Measurements from ENCODE around the gene ZSWIM6. TPM values are rescaled to one million over a fixed set of nuclear protein-coding genes. Genes with fewer than 3 reads are reported as not detected.
A peak's percentile ranks its signal among the peaks of the same experiment; 100 is the strongest.

ZSWIM6 gene
- 9.9 TPM for total RNA-seq

GRCh38 chr5:61331407-61332357, at the start of gene ZSWIM6:
Gene ZSWIM6, plus strand, starts transcription at chr5:61332258. Its CDS starts 15 bp downstream, at chr5:61332273.
- Histone ChIP-seq H3K4me3 (ENCODE audit: low read length in 3 of 3) (peak within 1 kb of the TSS; percentile 71 to 89 (median 80)), H3K4me1 (ENCODE audit: control insufficient read depth in 3 of 3, insufficient read depth in 3 of 3, low read length in 3 of 3) (peaks cover 7 to 22% (median 17%) of the 10 kb centered on the region in 3 donors)

GRCh38 chr5:61283471-61283870, 48.6 kb upstream of the ZSWIM6 start:
- Histone ChIP-seq H3K36me3 (ENCODE audit: control insufficient read depth in 3 of 3, insufficient read depth in 3 of 3, low read length in 3 of 3) (no peaks in the 10 kb centered on the region), H3K9ac (ENCODE audit: low read depth in 1 of 3, low read length in 3 of 3) (no peak overlapping the region), H3K27me3 (ENCODE audit: control insufficient read depth in 3 of 3, insufficient read depth in 3 of 3, low read length in 3 of 3) (no peaks in the 10 kb centered on the region), H3K4me1 (ENCODE audit: control insufficient read depth in 3 of 3, insufficient read depth in 3 of 3, low read length in 3 of 3) (peaks cover 0 to 4% (median 0%) of the 10 kb centered on the region in 3 donors), H3K4me3 (ENCODE audit: low read length in 3 of 3) (no peak overlapping the region), H3K9me3 (ENCODE audit: control insufficient read depth in 3 of 3, low read length in 3 of 3) (no peaks in the 10 kb centered on the region), H3K27ac (ENCODE audit: low read depth, low read length) (no peak overlapping the region)

More at GRCh38 chr5:61331407-61332357, at the start of gene ZSWIM6:
- H3K27ac ChIP-seq (ENCODE audit: low read depth, low read length), result peak within 1 kb of the TSS; percentile 84
- no peaks in the 10 kb centered on the region for H3K9me3 ChIP-seq (ENCODE audit: control insufficient read depth in 3 of 3, low read length in 3 of 3)
- peak within 1 kb of the TSS; percentile 72 to 84 (median 80) for H3K9ac ChIP-seq (ENCODE audit: low read depth in 1 of 3, low read length in 3 of 3)
- H3K36me3 ChIP-seq (ENCODE audit: control insufficient read depth in 3 of 3, insufficient read depth in 3 of 3, low read length in 3 of 3), result no peaks in the 10 kb centered on the region
- peaks cover 0 to 4% (median 3%) of the 10 kb centered on the region in 3 donors for H3K27me3 ChIP-seq (ENCODE audit: control insufficient read depth in 3 of 3, insufficient read depth in 3 of 3, low read length in 3 of 3)

GRCh38 chr5:61285531-61285930, 46.5 kb upstream of the ZSWIM6 start:
- H3K9ac ChIP-seq (ENCODE audit: low read depth in 1 of 3, low read length in 3 of 3), result no peak overlapping the region
- no peaks in the 10 kb centered on the region for H3K36me3 ChIP-seq (ENCODE audit: control insufficient read depth in 3 of 3, insufficient read depth in 3 of 3, low read length in 3 of 3)
- no peak overlapping the region for H3K27ac ChIP-seq (ENCODE audit: low read depth, low read length)
- peaks cover 0 to 4% (median 0%) of the 10 kb centered on the region in 3 donors for H3K4me1 ChIP-seq (ENCODE audit: control insufficient read depth in 3 of 3, insufficient read depth in 3 of 3, low read length in 3 of 3)
- no peak overlapping the region for H3K4me3 ChIP-seq (ENCODE audit: low read length in 3 of 3)
- H3K27me3 ChIP-seq (ENCODE audit: control insufficient read depth in 3 of 3, insufficient read depth in 3 of 3, low read length in 3 of 3), result peaks cover 0 to 2% (median 0%) of the 10 kb centered on the region in 3 donors
- H3K9me3 ChIP-seq (ENCODE audit: control insufficient read depth in 3 of 3, low read length in 3 of 3), result no peaks in the 10 kb centered on the region

GRCh38 chr5:61286446-61287132, 45.5 kb upstream of the ZSWIM6 start:
- no peaks in the 10 kb centered on the region for H3K4me1 ChIP-seq (ENCODE audit: control insufficient read depth in 3 of 3, insufficient read depth in 3 of 3, low read length in 3 of 3)
- no peaks in the 10 kb centered on the region for H3K9me3 ChIP-seq (ENCODE audit: control insufficient read depth in 3 of 3, low read length in 3 of 3)
- H3K36me3 ChIP-seq (ENCODE audit: control insufficient read depth in 3 of 3, insufficient read depth in 3 of 3, low read length in 3 of 3), result no peaks in the 10 kb centered on the region
- H3K4me3 ChIP-seq (ENCODE audit: low read length in 3 of 3), result no peak overlapping the region
- H3K27ac ChIP-seq (ENCODE audit: low read depth, low read length), result no peak overlapping the region
- H3K27me3 ChIP-seq (ENCODE audit: control insufficient read depth in 3 of 3, insufficient read depth in 3 of 3, low read length in 3 of 3), result peaks cover 0 to 2% (median 0%) of the 10 kb centered on the region in 3 donors
- H3K9ac ChIP-seq (ENCODE audit: low read depth in 1 of 3, low read length in 3 of 3), result no peak overlapping the region

- Histone ChIP-seq H3K9ac (ENCODE audit: low read depth in 1 of 3, low read length in 3 of 3) (no peak overlapping the region), H3K36me3 (ENCODE audit: control insufficient read depth in 3 of 3, insufficient read depth in 3 of 3, low read length in 3 of 3) (no peaks in the 10 kb centered on the region), H3K4me3 (ENCODE audit: low read length in 3 of 3) (no peak overlapping the region), H3K9me3 (ENCODE audit: control insufficient read depth in 3 of 3, low read length in 3 of 3) (no peaks in the 10 kb centered on the region), H3K27me3 (ENCODE audit: control insufficient read depth in 3 of 3, insufficient read depth in 3 of 3, low read length in 3 of 3) (peaks cover 0 to 2% (median 0%) of the 10 kb centered on the region in 3 donors), H3K27ac (ENCODE audit: low read depth, low read length) (no peak overlapping the region), H3K4me1 (ENCODE audit: control insufficient read depth in 3 of 3, insufficient read depth in 3 of 3, low read length in 3 of 3) (no peaks in the 10 kb centered on the region)
Observed at GRCh38 chr5:61287474-61287873, 44.6 kb upstream of the ZSWIM6 start.

- H3K4me3 ChIP-seq (ENCODE audit: low read length in 3 of 3), result no peak overlapping the region
- H3K36me3 ChIP-seq (ENCODE audit: control insufficient read depth in 3 of 3, insufficient read depth in 3 of 3, low read length in 3 of 3), result no peaks in the 10 kb centered on the region
- peaks cover 0 to 5% (median 0%) of the 10 kb centered on the region in 3 donors for H3K27me3 ChIP-seq (ENCODE audit: control insufficient read depth in 3 of 3, insufficient read depth in 3 of 3, low read length in 3 of 3)
- no peak overlapping the region for H3K9ac ChIP-seq (ENCODE audit: low read depth in 1 of 3, low read length in 3 of 3)
- no peaks in the 10 kb centered on the region for H3K9me3 ChIP-seq (ENCODE audit: control insufficient read depth in 3 of 3, low read length in 3 of 3)
- H3K27ac ChIP-seq (ENCODE audit: low read depth, low read length), result no peak overlapping the region
- H3K4me1 ChIP-seq (ENCODE audit: control insufficient read depth in 3 of 3, insufficient read depth in 3 of 3, low read length in 3 of 3), result peaks cover 0 to 5% (median 0%) of the 10 kb centered on the region in 3 donors
Observed at GRCh38 chr5:61289241-61289640, 42.8 kb upstream of the ZSWIM6 start.

GRCh38 chr5:61289669-61290306, 42.3 kb upstream of the ZSWIM6 start:
- H3K27me3 ChIP-seq (ENCODE audit: control insufficient read depth in 3 of 3, insufficient read depth in 3 of 3, low read length in 3 of 3), result peaks cover 0 to 6% (median 0%) of the 10 kb centered on the region in 3 donors
- no peak overlapping the region for H3K9ac ChIP-seq (ENCODE audit: low read depth in 1 of 3, low read length in 3 of 3)
- H3K9me3 ChIP-seq (ENCODE audit: control insufficient read depth in 3 of 3, low read length in 3 of 3), result no peaks in the 10 kb centered on the region
- no peak overlapping the region for H3K27ac ChIP-seq (ENCODE audit: low read depth, low read length)
- no peaks in the 10 kb centered on the region for H3K36me3 ChIP-seq (ENCODE audit: control insufficient read depth in 3 of 3, insufficient read depth in 3 of 3, low read length in 3 of 3)
- H3K4me1 ChIP-seq (ENCODE audit: control insufficient read depth in 3 of 3, insufficient read depth in 3 of 3, low read length in 3 of 3), result peaks cover 0 to 5% (median 0%) of the 10 kb centered on the region in 3 donors
- no peak overlapping the region for H3K4me3 ChIP-seq (ENCODE audit: low read length in 3 of 3)

- H3K4me1 ChIP-seq (ENCODE audit: control insufficient read depth in 3 of 3, insufficient read depth in 3 of 3, low read length in 3 of 3), result peaks cover 0 to 5% (median 0%) of the 10 kb centered on the region in 3 donors
- H3K27me3 ChIP-seq (ENCODE audit: control insufficient read depth in 3 of 3, insufficient read depth in 3 of 3, low read length in 3 of 3), result peaks cover under 1 to 6% (median 1%) of the 10 kb centered on the region in 3 donors
- no peak overlapping the region for H3K27ac ChIP-seq (ENCODE audit: low read depth, low read length)
- no peak overlapping the region for H3K9ac ChIP-seq (ENCODE audit: low read depth in 1 of 3, low read length in 3 of 3)
- no peaks in the 10 kb centered on the region for H3K36me3 ChIP-seq (ENCODE audit: control insufficient read depth in 3 of 3, insufficient read depth in 3 of 3, low read length in 3 of 3)
- no peaks in the 10 kb centered on the region for H3K9me3 ChIP-seq (ENCODE audit: control insufficient read depth in 3 of 3, low read length in 3 of 3)
- no peak overlapping the region for H3K4me3 ChIP-seq (ENCODE audit: low read length in 3 of 3)
Observed at GRCh38 chr5:61290791-61291210, 41.3 kb upstream of the ZSWIM6 start.

- H3K9me3 ChIP-seq (ENCODE audit: control insufficient read depth in 3 of 3, low read length in 3 of 3), result no peaks in the 10 kb centered on the region
- H3K36me3 ChIP-seq (ENCODE audit: control insufficient read depth in 3 of 3, insufficient read depth in 3 of 3, low read length in 3 of 3), result no peaks in the 10 kb centered on the region
- H3K27ac ChIP-seq (ENCODE audit: low read depth, low read length), result no peak overlapping the region
- peaks cover 0 to 5% (median 0%) of the 10 kb centered on the region in 3 donors for H3K4me1 ChIP-seq (ENCODE audit: control insufficient read depth in 3 of 3, insufficient read depth in 3 of 3, low read length in 3 of 3)
- H3K4me3 ChIP-seq (ENCODE audit: low read length in 3 of 3), result no peak overlapping the region
- H3K9ac ChIP-seq (ENCODE audit: low read depth in 1 of 3, low read length in 3 of 3), result no peak overlapping the region
- H3K27me3 ChIP-seq (ENCODE audit: control insufficient read depth in 3 of 3, insufficient read depth in 3 of 3, low read length in 3 of 3), result peaks cover 2 to 10% (median 4%) of the 10 kb centered on the region in 3 donors
Observed at GRCh38 chr5:61292062-61292657, 39.9 kb upstream of the ZSWIM6 start.
